Ramos (cell line): ENCODE data around the gene CYB5B.
"Not testable (repeated sequence)": the region's sequence is repeated elsewhere in the genome, so short reads cannot be mapped to it uniquely, and the experiment has no call there.

ENCODE experiments used
- in situ Hi-C: fragments of 300-500 bp; cut with MboI; formaldehyde crosslinking; loops from one replicate; pipeline ENCODE4 v1.14.3; 2022; ENCODE audit warnings: low sequenced_read_pairs; ENCODE audit not compliant: unreplicated experiment

Gene CYB5B

DNA sequence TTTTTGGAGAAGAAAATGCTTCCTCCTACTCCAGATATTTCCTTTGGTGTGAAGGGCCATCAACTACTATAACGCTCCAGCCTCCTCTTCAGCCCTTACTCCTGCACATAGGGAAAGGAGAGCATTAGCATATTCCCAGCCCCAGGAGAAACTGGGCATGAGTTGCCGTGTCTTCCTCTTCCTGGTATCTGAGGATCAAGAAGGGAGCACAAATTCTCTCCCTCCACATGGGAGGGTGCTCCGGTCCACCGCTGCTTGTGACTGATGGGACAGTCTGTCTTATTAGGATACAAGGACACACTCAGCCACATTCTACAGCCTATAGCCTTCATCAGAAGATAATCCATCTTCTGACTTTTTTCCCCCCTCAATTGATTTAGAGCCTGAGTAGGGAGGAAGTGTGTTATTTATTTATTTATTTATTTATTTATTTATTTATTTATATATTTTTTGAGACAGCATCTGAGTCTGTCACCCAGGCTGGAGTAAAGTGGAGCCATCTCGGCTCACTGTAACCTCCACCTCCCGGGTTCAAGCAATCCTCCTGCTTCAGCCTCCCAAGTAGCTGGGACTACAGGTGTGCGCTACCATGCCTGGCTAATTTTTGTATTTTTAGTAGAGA is 16.6 kb upstream of the CYB5B start:
- in situ Hi-C loops, result no loop called here

DNA sequence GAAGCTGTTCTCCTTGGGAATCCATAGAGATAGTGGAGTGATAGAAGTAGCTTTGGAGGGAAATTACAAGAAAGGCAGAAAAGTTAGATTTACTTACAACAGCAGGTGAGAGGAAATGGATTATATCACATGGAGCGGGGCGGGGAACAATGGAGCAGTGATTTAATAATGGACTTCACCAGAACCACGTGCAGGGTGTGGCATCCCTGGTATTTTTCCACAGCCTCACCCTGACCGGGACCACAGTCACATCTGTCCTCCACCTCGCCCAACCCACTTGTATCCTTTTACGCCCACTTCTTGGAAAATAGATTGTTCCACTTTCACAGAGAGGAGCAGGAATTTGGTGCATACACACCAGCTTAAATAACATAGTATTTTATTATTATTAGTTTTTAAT is 15.9 kb upstream of the CYB5B start:
- in situ Hi-C loops, result no loop called here

DNA sequence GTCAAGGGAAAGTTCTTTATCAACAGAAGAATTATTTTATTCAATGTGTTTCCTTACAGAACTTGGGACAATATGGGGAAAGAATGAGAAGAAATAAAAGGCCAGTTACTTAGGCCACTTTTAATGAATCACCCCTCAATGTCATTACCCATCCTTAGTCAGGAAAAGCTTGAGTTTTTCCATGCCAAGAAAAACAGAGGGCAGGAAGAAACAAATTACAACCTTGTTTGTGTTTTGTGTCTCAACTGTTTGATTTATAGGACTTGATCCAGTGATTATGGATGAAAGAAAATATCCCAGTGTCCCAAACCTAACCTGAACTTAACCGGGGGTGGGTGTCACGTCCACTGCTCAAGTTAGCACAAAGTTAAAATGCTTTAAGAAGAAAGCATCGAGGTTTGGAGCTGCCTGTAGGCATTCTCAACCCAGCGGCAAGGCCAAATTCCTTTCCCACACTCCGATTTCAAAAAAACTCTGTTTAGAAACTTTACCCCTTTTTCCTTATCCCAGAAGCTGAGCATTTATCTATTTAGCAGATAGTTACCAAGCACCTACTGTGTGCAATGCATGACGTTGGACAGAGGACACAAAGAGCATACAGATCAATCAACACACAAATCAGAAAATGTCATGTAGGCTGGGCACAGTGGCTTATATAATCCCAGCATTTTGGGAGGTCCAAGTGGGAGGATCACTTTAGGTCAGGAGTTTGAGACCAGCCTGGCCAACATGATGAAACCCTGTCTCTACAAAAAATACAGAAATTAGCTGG is 14.0 kb upstream of the CYB5B start:
- in situ Hi-C loops, result no loop called here

DNA sequence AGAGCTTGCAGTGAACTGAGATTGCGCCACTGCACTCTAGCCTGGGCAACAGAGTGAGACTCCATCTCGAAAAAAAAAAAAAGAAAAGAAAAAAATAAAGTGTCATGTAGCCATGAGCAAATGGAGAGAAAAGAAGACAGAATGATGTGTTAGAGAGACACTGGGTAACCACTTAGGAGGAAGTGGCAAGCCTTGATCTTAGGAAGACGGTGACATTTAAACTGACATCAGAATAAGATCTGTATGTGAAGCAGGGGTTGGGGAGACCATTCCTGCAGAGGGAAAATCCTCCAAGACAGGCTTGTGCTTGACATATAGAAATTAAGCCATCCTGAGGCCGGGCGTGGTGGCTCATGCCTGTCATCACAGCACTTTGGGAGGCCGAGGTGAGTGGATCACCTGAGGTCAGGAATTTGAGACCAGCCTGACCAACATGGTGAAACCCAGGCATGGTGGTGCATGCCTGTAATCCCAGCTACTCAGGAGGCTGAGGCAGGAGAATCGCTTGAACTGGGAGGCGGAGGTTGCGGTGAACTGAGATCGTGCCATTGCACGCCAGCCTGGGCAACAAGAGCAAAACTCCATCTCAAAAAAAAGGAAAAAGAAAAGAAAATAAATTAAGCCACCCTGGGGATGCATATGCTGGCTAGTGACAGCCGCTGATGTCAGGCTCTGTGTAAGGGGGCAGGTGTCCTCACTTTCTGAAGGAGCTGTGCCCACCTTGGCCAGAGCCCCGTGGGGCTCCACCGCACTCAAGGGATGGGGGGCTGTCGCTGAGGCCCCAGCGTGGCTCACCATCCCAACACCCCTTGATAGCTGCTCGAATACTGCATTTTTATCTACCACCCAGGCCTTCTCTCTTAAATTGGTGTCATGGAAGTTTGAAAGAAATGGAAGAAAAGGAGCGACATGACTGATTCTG is 13.1 kb upstream of the CYB5B start:
- in situ Hi-C loops, result no loop called here

DNA sequence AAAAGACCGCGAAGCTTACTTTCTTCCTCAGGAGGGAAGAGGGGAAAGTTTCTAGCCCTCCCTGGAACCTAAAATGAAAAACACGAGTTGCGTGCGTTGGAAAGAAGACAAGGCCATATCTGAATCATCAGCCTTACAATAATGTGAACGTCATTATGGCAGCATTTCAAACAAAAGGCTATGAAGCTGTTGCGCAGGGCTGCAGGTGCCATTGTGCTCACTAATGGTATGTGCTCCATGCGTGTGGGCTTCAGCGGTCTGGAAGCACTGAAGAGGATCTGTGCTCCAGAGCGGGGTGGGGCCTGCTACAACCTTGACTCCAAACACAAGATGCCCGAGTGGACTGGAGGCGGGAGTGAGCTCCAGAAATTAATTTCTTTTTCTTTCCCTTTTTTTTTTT is 12.1 kb upstream of the CYB5B start:
- in situ Hi-C loops, result no loop called here

- in situ Hi-C loops, result no loop called here
Measured at GRCh38 chr16:69413045-69413664, 11.3 kb upstream of the CYB5B start.

DNA sequence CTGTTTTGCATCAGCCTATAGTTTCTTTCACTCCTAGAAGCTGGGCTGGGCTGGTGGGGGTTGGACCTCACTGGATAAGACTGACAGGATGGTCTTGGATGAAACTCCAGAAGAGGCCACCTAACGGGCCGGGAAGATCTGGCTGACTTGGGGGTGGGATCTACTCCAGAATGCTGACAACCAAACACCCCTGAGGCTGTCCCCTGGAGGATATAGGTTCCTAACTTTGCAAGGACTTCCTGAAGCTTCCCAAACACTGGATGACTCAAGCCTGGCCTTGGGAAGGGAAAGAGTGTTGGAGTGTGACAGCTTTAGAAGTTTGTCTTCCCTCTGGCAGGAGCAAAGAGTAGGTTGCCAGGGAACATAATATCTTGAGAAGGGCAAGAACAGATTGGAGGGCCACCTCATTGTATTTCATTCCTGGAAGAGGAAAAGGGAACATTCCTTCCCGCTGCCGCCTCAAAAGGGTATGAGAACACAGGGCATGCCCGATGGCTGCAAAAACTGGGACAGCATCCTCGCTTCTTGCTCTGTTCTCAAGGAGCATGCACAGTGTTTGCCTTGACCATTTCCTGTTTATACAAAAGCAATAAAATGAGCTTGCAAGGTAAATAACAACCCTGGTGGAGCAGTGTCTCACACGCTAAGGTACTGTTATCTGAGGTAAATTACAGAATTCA is 6.8 kb upstream of the CYB5B start:
- in situ Hi-C loops, result no loop called here

DNA sequence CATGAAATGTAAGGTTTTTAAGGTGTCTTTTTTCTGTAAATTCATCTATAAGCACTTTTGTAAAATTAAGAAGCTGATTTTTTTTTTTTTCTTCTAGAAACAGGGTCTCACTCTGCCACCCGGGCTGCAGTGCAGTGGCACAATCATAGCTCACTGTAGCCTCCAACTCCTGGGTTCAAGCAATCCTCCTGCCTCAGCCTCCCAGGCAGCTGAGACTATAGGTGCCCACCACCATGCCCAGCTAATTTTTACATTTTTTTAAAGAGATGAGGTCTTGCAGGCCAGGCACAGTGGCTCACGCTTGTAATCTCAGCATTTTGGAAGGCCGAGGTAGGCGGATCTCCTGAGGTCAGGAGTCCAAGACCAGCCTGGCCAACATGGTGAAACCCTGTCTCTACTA is 4.5 kb upstream of the CYB5B start:
- in situ Hi-C loops, result no loop called here

DNA sequence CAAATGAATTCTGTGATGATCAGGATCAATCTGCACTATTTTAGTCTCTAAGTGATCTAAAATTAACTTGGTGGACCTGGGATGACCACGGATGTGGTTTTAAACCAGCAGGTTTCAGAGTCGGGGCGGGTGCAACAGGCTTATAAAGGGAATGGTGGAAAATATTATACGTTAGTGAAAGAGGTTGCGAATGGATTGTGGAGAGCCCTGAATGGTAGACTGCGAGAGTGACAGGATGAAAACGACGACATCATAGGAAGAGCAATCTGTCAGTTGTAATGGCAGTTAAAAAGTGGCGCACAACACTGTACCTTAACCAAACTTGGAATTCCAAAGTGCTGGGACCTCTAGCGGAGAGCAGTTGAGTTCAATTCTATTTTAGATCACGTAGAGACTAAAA is 1.2 kb upstream of the CYB5B start:
- in situ Hi-C loops, result no loop called here

GRCh38 chr16:69424935-69425784 is 741 bp downstream of the CYB5B start:
- in situ Hi-C loops, result no loop called here

DNA sequence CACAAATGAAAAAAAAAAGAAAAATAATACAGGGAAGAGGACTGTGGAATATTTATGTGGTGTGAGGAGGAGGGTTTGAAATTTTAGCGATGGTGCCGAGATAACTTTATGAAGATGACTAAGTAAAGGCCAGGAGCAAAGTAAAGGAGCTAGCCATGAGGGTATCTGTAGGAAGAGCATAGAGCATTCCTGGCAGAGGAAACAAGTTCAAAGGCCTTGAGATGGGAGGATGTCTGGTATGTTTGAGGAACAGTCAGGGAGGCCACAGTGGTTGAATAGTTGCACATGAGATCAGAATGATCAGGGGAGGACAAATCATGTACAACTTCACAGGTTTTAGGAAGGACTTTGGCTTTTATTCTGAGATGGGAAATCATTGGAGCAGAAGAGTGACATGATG is 4.2 kb downstream of the CYB5B start:
- in situ Hi-C loops, result no loop called here

- in situ Hi-C loops, result not testable (repeated sequence)
Measured at GRCh38 chr16:69429058-69429640, 4.7 kb downstream of the CYB5B start.

DNA sequence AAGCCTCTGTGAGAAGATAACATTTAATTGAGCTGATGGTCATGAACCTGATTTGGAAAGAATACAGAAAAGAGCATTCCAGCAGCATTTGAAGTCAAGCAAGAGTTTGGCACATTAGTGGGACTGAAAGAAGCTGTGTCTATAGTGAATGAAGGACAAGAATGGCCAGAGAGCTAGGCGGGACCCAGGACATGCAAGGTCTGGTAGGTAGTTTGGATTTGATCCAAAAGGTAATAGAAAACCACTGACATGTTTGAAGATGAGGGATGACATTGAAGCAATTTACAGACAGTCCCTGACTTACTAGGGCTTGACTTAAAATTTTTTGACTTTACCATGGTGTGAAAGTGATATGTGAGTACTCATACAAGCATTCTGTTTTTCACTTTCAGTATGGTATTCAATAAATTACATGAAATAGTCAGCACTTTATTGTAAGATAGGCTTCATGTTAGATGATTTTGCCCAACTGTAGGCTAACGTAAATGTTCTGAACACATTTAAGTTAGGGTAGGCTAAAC is 7.6 kb downstream of the CYB5B start:
- in situ Hi-C loops, result no loop called here

GRCh38 chr16:69434066-69434465 is 9.6 kb downstream of the CYB5B start:
- in situ Hi-C loops, result no loop called here

DNA sequence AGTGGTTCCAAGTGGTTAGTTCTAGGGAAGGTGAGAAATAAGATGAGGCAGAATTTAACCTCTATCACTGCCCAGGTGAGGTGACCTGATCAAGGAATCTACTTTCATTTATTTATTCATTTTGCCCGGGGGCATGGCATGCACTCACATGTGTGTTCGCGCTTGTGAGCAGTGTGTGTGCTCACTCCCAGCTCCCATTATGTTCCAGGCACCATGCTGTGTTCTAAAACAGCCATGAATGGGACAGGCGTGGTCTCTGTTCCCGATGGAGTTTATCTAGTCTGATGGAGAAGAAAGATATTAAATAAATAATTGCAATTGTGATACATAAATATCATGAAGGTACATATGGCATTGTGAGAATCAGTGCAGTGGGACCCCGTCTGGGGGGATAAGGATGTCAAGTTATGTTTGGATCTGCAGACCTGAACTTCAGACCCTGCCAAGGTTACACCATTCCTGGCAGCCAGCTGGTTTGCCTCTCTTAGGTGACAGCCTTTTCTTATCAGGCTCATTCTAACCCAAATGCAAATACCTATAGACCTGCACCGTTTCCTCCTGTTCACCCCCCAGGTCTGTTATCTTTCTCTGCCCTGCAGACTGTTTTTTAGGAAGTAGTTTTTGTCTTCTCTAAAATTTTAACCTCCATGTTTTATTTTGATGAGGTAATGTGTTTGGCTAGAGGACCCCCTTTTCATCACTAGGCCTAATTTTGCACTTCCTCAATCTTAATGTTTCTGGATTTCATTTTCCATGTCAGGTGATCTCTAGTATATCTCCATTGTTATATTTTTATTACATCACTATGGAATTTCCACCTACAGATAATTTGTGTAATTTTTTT is 11.8 kb downstream of the CYB5B start:
- in situ Hi-C loops, result no loop called here

GRCh38 chr16:69436896-69437295 is 12.5 kb downstream of the CYB5B start:
- in situ Hi-C loops, result no loop called here

GRCh38 chr16:69438465-69438864 is 14.0 kb downstream of the CYB5B start:
- in situ Hi-C loops, result no loop called here

DNA sequence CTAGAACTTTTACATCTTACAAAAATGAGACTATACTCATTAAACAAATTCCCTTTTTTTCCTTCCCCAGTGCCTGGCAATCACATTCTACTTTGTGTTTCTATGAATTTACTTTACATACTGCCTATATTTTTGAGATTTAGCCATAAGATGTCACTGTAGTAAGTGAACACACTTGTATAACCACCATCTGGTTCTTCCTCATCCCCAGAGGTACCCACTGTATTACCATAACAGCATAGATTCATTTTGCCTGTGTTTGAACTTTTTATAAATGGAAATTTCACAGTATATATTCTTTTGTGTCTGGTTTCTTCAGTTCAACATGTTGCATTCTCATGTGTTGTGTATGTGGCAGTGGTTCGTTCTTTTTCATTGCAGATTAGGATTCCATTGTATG is 15.8 kb downstream of the CYB5B start:
- in situ Hi-C loops, result no loop called here
